ENCODE data around the gene PDE7B.

GRCh38 chr6:136092897-136093296, 241.4 kb downstream of the PDE7B start:
- no peak for TF ChIP-seq EZH2phosphoT487 (IDR thresholded peaks at IDR 0.05; ENCODE audit: low read length)
- TF ChIP-seq CTCF (IDR thresholded peaks at IDR 0.05; ENCODE audit: low read length), result no peak
- no peak for TF ChIP-seq EZH2 (optimal IDR thresholded peaks at IDR 0.05; ENCODE audit: low read depth, low read length)

Measured in MM.1S (cell line).